A549 (cell line): ENCODE results near the gene PODN. TPM values are rescaled to one million over a fixed set of nuclear protein-coding genes. Genes with fewer than 3 reads are reported as not detected.

Experiments
- ATAC-seq, 2 experiments: fragments of 200-7000 bp in 1 of 2; fragments of >200 bp in 1 of 2; cut with Nextera tagmentation in 1 of 2; cut with Tn5 transposase in 1 of 2; 3 replicates each; pipeline versions ENCODE4 v1.8.0 to v1.9.1; 2018 to 2020; ENCODE audit warnings: mild to moderate bottlenecking in 1 of 2, moderate library complexity in 1 of 2
- CTCF ChIA-PET: fragments of 300-600 bp; sonication (Branson Sonifier 250); formaldehyde crosslinking; extraction: SDS; loops from one replicate; lab custom pipeline; 2021; ENCODE audit warnings: antibody characterized with exemption, inconsistent platforms; lab: Yijun Ruan, JAX
- POLR2A ChIA-PET: fragments of 350-600 bp; formaldehyde crosslinking; extraction: SDS; loops from one replicate; lab custom pipeline; 2021; ENCODE audit warnings: antibody characterized with exemption, inconsistent platforms; lab: Yijun Ruan, JAX
- DNase-seq, 2 experiments: peaks; one replicate each; pipeline versions ENCODE4 v3.0.0 to v3.0.0-alpha.2; 2011 to 2016; ENCODE audit warnings: low read depth in 1 of 2, low spot score in 1 of 2
- FAIRE-seq: peaks from 2 replicates; lab custom pipeline; 2011; peaks lifted over from hg19 to GRCh38; lab: Jason Lieb, UNC
- H3K27ac ChIP-seq, 2 experiments: fragments of >200 bp; sonication (Bioruptor Twin); formaldehyde crosslinking; 3 replicates each; pipeline ENCODE4 v1.5.1; 2016 to 2017
- H3K4me1 ChIP-seq: fragments of >200 bp; sonication (Bioruptor Twin); formaldehyde crosslinking; 3 replicates; pipeline ENCODE4 v1.6.1; 2016
- H3K4me2 ChIP-seq: fragments of >200 bp; sonication (Bioruptor Twin); formaldehyde crosslinking; 3 replicates; pipeline ENCODE4 v1.6.1; 2016
- H3K4me3 ChIP-seq: fragments of >200 bp; sonication (Bioruptor Twin); formaldehyde crosslinking; 3 replicates; pipeline ENCODE4 v1.5.1; 2016
- H3K9me3 ChIP-seq: fragments of >200 bp; sonication (Bioruptor Twin); formaldehyde crosslinking; 3 replicates; pipeline ENCODE4 v1.6.1; 2016
- BHLHE40 ChIP-seq: IDR thresholded peaks from 2 replicates; pipeline ENCODE4 v1.6.1; 2012; ENCODE audit warnings: low read depth, low read length, inconsistent platforms
- CHD2 ChIP-seq: fragments of 150-350 bp; IDR thresholded peaks from 2 replicates; pipeline ENCODE4 v1.6.1; 2014; ENCODE audit warnings: low read length; ENCODE audit not compliant: partially characterized antibody
- CHD4 ChIP-seq: fragments of 200-600 bp; sonication (generic); IDR thresholded peaks from 2 replicates; pipeline ENCODE4 v1.6.1; 2016; ENCODE audit warnings: antibody characterized with exemption, mild to moderate bottlenecking, borderline replicate concordance
- CTCF ChIP-seq: fragments of >200 bp; sonication (Bioruptor Twin); formaldehyde crosslinking; IDR thresholded peaks from 3 replicates; pipeline ENCODE4 v1.5.1; 2016
- EHMT2 ChIP-seq: fragments of 200-600 bp; sonication (generic); IDR thresholded peaks from 2 replicates; pipeline ENCODE4 v1.6.1; 2016; ENCODE audit warnings: antibody characterized with exemption, low read depth, mild to moderate bottlenecking, moderate library complexity
- FOSL2 ChIP-seq, 2 experiments: fragments of 450-650 bp in 1 of 2; fragments of >200 bp in 1 of 2; sonication (Bioruptor Twin) in 1 of 2; formaldehyde crosslinking; IDR thresholded peaks; 2 replicates each; pipeline versions ENCODE4 v1.5.0 to v1.6.1; 2016 to 2020; ENCODE audit warnings: mild to moderate bottlenecking in 1 of 2, moderate library complexity in 1 of 2
- FOXS1 ChIP-seq: fragments of 250-450 bp; sonication (Bioruptor Pico); IDR thresholded peaks from 2 replicates; pipeline ENCODE4 v1.5.0; 2020; ENCODE audit warnings: mild to moderate bottlenecking, moderate library complexity
- GATA3 ChIP-seq: IDR thresholded peaks from 2 replicates; pipeline ENCODE4 v1.6.1; 2012; ENCODE audit warnings: borderline replicate concordance
- HDAC2 ChIP-seq: fragments of 200-600 bp; sonication (generic); IDR thresholded peaks from 2 replicates; pipeline ENCODE4 v1.6.1; 2016
- KDM1A ChIP-seq: fragments of 200-600 bp; sonication (generic); IDR thresholded peaks from 2 replicates; pipeline ENCODE4 v1.6.1; 2016; ENCODE audit warnings: low read depth, mild to moderate bottlenecking
- MYC ChIP-seq: IDR thresholded peaks from 2 replicates; pipeline ENCODE4 v1.6.1; 2012; ENCODE audit warnings: mild to moderate bottlenecking, inconsistent platforms, low read length, improper control_type of control experiment, borderline replicate concordance
- NPAS2 ChIP-seq: fragments of 250-450 bp; sonication (Bioruptor Pico); IDR thresholded peaks from 2 replicates; pipeline ENCODE4 v1.8.0; 2022; ENCODE audit warnings: mild to moderate bottlenecking, moderate library complexity, borderline replicate concordance
- NR3C1 ChIP-seq: fragments of >200 bp; sonication (Bioruptor Twin); formaldehyde crosslinking; IDR thresholded peaks from 3 replicates; pipeline ENCODE4 v1.6.1; 2017
- PHF8 ChIP-seq: fragments of 200-600 bp; sonication (generic); IDR thresholded peaks from 2 replicates; pipeline ENCODE4 v1.6.1; 2016; ENCODE audit warnings: low read depth, mild to moderate bottlenecking, antibody characterized with exemption, moderate library complexity, borderline replicate concordance
- POLR2A ChIP-seq: IDR thresholded peaks from 2 replicates; pipeline ENCODE4 v1.6.1; 2012; ENCODE audit warnings: mild to moderate bottlenecking, low read length
- POLR2AphosphoS2 ChIP-seq: conservative IDR thresholded peaks from 2 replicates; pipeline ENCODE4 v1.6.1; 2012; ENCODE audit warnings: low read length, improper control_type of control experiment, inconsistent platforms
- RNF2 ChIP-seq: fragments of 200-600 bp; sonication (generic); IDR thresholded peaks from 2 replicates; pipeline ENCODE4 v1.6.1; 2016; ENCODE audit warnings: low read depth, mild to moderate bottlenecking, antibody characterized with exemption, moderate library complexity, borderline replicate concordance
- SMC3 ChIP-seq: fragments of >200 bp; sonication (Bioruptor Twin); formaldehyde crosslinking; IDR thresholded peaks from 3 replicates; pipeline ENCODE4 v1.6.1; 2018; ENCODE audit warnings: inconsistent platforms
- ZC3H11A ChIP-seq: fragments of 450-650 bp; IDR thresholded peaks from 2 replicates; pipeline ENCODE4 v1.6.1; 2014; ENCODE audit warnings: antibody characterized with exemption, mild to moderate bottlenecking
- ZSCAN20 ChIP-seq: fragments of 250-450 bp; sonication (Bioruptor Pico); IDR thresholded peaks from 2 replicates; pipeline ENCODE4 v1.8.0; 2022; ENCODE audit warnings: mild to moderate bottlenecking, moderate library complexity
- WGBS: methylation state at CpG from one replicate; pipeline ENCODE4 v1.1.6; 2017; ENCODE audit errors: missing lambda C conversion rate; 5-methylcytosine and 5-hydroxymethylcytosine counted together
- polyA plus RNA-seq, 4 experiments: library from polyadenylated mRNA; depleted of rRNA in 3 of 4; stranded (reverse); fragments of >200 nt; fragmentation: RNase III in 1 of 4; extraction: RNeasy Plus Mini Kit Qiagen cat#74134 plus additional on column Dnase treatment in 1 of 4; gene quantifications; 2 replicates in 3 of 4; 3 replicates in 1 of 4; pipeline ENCODE4 v1.2.3, GENCODE V29; 2011 to 2017
- TF ChIP-seq, protein P1 (sequence below): fragments of 250-450 bp; sonication (Bioruptor Pico); IDR thresholded peaks from 2 replicates; pipeline ENCODE4 v1.5.0; 2020; ENCODE audit warnings: low read depth, mild to moderate bottlenecking, moderate library complexity
- TF ChIP-seq, protein P2 (sequence below): fragments of 150-350 bp; IDR thresholded peaks from 2 replicates; pipeline ENCODE4 v1.6.1; 2014; ENCODE audit warnings: low read depth, mild to moderate bottlenecking, low read length
- TF ChIP-seq, protein P3 (sequence below): fragments of >200 bp; sonication (Bioruptor Twin); formaldehyde crosslinking; IDR thresholded peaks from 3 replicates; pipeline ENCODE4 v1.6.1; 2016

Gene PODN
- polyA plus RNA-seq, 2 of the 4 experiments (the other 2 are of a cell fraction) = 0.05 TPM; not detected in 1

GRCh38 chr1:53075761-53076163 is 13.7 kb downstream of the PODN start (continued):
- TF ChIP-seq, protein P1, sequence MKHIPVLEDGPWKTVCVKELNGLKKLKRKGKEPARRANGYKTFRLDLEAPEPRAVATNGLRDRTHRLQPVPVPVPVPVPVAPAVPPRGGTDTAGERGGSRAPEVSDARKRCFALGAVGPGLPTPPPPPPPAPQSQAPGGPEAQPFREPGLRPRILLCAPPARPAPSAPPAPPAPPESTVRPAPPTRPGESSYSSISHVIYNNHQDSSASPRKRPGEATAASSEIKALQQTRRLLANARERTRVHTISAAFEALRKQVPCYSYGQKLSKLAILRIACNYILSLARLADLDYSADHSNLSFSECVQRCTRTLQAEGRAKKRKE (CRISPR knock-in tag) = no peak
- TF ChIP-seq NPAS2 (CRISPR knock-in tag) (no peak), FOXS1 (CRISPR knock-in tag) (no peak)
- TF ChIP-seq, protein P2, sequence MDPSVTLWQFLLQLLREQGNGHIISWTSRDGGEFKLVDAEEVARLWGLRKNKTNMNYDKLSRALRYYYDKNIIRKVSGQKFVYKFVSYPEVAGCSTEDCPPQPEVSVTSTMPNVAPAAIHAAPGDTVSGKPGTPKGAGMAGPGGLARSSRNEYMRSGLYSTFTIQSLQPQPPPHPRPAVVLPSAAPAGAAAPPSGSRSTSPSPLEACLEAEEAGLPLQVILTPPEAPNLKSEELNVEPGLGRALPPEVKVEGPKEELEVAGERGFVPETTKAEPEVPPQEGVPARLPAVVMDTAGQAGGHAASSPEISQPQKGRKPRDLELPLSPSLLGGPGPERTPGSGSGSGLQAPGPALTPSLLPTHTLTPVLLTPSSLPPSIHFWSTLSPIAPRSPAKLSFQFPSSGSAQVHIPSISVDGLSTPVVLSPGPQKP = no peak

GRCh38 chr1:53076165-53076564 is 14.2 kb downstream of the PODN start:
- ATAC-seq (no peak), FAIRE-seq (no peak), DNase-seq (no peak)
- no peak overlapping the region for H3K4me2 ChIP-seq
- no peaks in the 10 kb centered on the region for H3K4me1 ChIP-seq
- no peak overlapping the region for H3K4me3 ChIP-seq
- POLR2A ChIA-PET = interaction anchor here (0.5 kb wide), 1 partner anchor 189 kb away, joined by 3 read pairs; no protein-coding TSS in a partner anchor
- TF ChIP-seq EHMT2 = no peak
- no peak for TF ChIP-seq ZC3H11A
- no peak for TF ChIP-seq CHD2
- TF ChIP-seq FOSL2 (IDR thresholded peaks at IDR 0.05) = no peak
- TF ChIP-seq FOSL2 (CRISPR knock-in tag; IDR thresholded peaks at IDR 0.05) = no peak
- no peak for TF ChIP-seq CHD4
- TF ChIP-seq PHF8 = no peak
- TF ChIP-seq MYC = no peak
- TF ChIP-seq HDAC2 = no peak
- TF ChIP-seq CTCF = no peak
- no peak overlapping the region for H3K27ac ChIP-seq
- CTCF ChIA-PET = no interaction called here
- 79% methylated on average over 3 of the region's 9 CpGs for WGBS
- no peaks in the 10 kb centered on the region for H3K9me3 ChIP-seq

GRCh38 chr1:53076721-53077598 is 14.9 kb downstream of the PODN start:
- TF ChIP-seq NR3C1 (no peak), EHMT2 (no peak), POLR2AphosphoS2 (no peak), PHF8 (no peak), KDM1A (no peak), SMC3 (no peak), ZSCAN20 (CRISPR knock-in tag) (no peak), POLR2A (no peak), CTCF (no peak), GATA3 (no peak), BHLHE40 (no peak), RNF2 (no peak)
- TF ChIP-seq, protein P3, sequence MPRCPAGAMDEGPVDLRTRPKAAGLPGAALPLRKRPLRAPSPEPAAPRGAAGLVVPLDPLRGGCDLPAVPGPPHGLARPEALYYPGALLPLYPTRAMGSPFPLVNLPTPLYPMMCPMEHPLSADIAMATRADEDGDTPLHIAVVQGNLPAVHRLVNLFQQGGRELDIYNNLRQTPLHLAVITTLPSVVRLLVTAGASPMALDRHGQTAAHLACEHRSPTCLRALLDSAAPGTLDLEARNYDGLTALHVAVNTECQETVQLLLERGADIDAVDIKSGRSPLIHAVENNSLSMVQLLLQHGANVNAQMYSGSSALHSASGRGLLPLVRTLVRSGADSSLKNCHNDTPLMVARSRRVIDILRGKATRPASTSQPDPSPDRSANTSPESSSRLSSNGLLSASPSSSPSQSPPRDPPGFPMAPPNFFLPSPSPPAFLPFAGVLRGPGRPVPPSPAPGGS = no peak
- no peak for FAIRE-seq
- POLR2A ChIA-PET = interaction anchor here (0.5 kb wide), 1 partner anchor 190 kb away, joined by 3 read pairs; no protein-coding TSS in a partner anchor
- CTCF ChIA-PET = interaction anchor here (0.6 kb wide), 1 partner anchor 450 kb away, joined by 4 read pairs; no protein-coding TSS in a partner anchor
- Histone ChIP-seq H3K27ac (no peak overlapping the region), H3K4me1 (no peaks in the 10 kb centered on the region), H3K4me2 (no peak overlapping the region), H3K9me3 (no peaks in the 10 kb centered on the region), H3K4me3 (no peak overlapping the region)
- no peak for DNase-seq
- 87% methylated on average over 16 of the region's 19 CpGs for WGBS
- no peak for ATAC-seq
